ENCODE results near the gene ASGR1.

- TF ChIP-seq ARNTL (CRISPR knock-in tag; IDR thresholded peaks at IDR 0.05; ENCODE audit: borderline replicate concordance, low read depth) (no peak), ESRRG (CRISPR knock-in tag; IDR thresholded peaks at IDR 0.05) (no peak), ZFP30 (CRISPR knock-in tag; IDR thresholded peaks at IDR 0.05) (no peak), TOX (CRISPR knock-in tag; IDR thresholded peaks at IDR 0.05; ENCODE audit: borderline replicate concordance) (no peak), ZFP3 (CRISPR knock-in tag; IDR thresholded peaks at IDR 0.05) (no peak)
These were observed 33.1 kb downstream of the ASGR1 start for GRCh38 chr17:7146115-7146514.
